ENCODE results near the gene ARTN.
A peak's percentile ranks its signal among the peaks of the same experiment; 100 is the strongest.

ARTN gene

GRCh38 chr1:43930168-43930948, 3.2 kb upstream of the ARTN start:
- Histone ChIP-seq H3K9me3 (ENCODE audit: control insufficient read depth, insufficient read depth, low read length) (no peaks in the 10 kb centered on the region), H3K36me3 (ENCODE audit: control insufficient read depth, insufficient read depth, low read length) (no peaks in the 10 kb centered on the region), H3K27me3 (ENCODE audit: control insufficient read depth, insufficient read depth, low read length) (peaks cover 9% of the 10 kb centered on the region), H3K27ac (ENCODE audit: low read depth, low read length) (peak overlapping the region; percentile 67), H3K9ac (ENCODE audit: low read depth, low read length) (no peak overlapping the region), H3K4me1 (ENCODE audit: control insufficient read depth, insufficient read depth, low read length) (peaks cover 32% of the 10 kb centered on the region), H3K4me3 (ENCODE audit: low read depth, low read length) (no peak overlapping the region)

- no peak overlapping the region for H3K27ac ChIP-seq (ENCODE audit: low read depth, low read length)
- no peaks in the 10 kb centered on the region for H3K36me3 ChIP-seq (ENCODE audit: control insufficient read depth, insufficient read depth, low read length)
- H3K9ac ChIP-seq (ENCODE audit: low read depth, low read length) = no peak overlapping the region
- no peak overlapping the region for H3K4me3 ChIP-seq (ENCODE audit: low read depth, low read length)
- peaks cover 9% of the 10 kb centered on the region for H3K27me3 ChIP-seq (ENCODE audit: control insufficient read depth, insufficient read depth, low read length)
- peaks cover 37% of the 10 kb centered on the region for H3K4me1 ChIP-seq (ENCODE audit: control insufficient read depth, insufficient read depth, low read length)
- H3K9me3 ChIP-seq (ENCODE audit: control insufficient read depth, insufficient read depth, low read length) = no peaks in the 10 kb centered on the region
Observed at GRCh38 chr1:43930949-43931275, 2.7 kb upstream of the ARTN start.

GRCh38 chr1:43931711-43932660, 1.6 kb upstream of the ARTN start:
- Histone ChIP-seq H3K9me3 (ENCODE audit: control insufficient read depth, insufficient read depth, low read length) (no peaks in the 10 kb centered on the region), H3K9ac (ENCODE audit: low read depth, low read length) (no peak overlapping the region), H3K4me3 (ENCODE audit: low read depth, low read length) (no peak overlapping the region), H3K27ac (ENCODE audit: low read depth, low read length) (no peak overlapping the region), H3K27me3 (ENCODE audit: control insufficient read depth, insufficient read depth, low read length) (peaks cover 9% of the 10 kb centered on the region), H3K36me3 (ENCODE audit: control insufficient read depth, insufficient read depth, low read length) (no peaks in the 10 kb centered on the region), H3K4me1 (ENCODE audit: control insufficient read depth, insufficient read depth, low read length) (peaks cover 37% of the 10 kb centered on the region)

- H3K9ac ChIP-seq (ENCODE audit: low read depth, low read length) = no peak overlapping the region
- peaks cover 37% of the 10 kb centered on the region for H3K4me1 ChIP-seq (ENCODE audit: control insufficient read depth, insufficient read depth, low read length)
- H3K27ac ChIP-seq (ENCODE audit: low read depth, low read length) = no peak overlapping the region
- peaks cover 9% of the 10 kb centered on the region for H3K27me3 ChIP-seq (ENCODE audit: control insufficient read depth, insufficient read depth, low read length)
- peak overlapping the region; percentile 70 for H3K4me3 ChIP-seq (ENCODE audit: low read depth, low read length)
- H3K9me3 ChIP-seq (ENCODE audit: control insufficient read depth, insufficient read depth, low read length) = no peaks in the 10 kb centered on the region
- peaks cover 7% of the 10 kb centered on the region; the same call in 1 of the 2 replicates for H3K36me3 ChIP-seq (ENCODE audit: control insufficient read depth, insufficient read depth, low read length)
Observed at GRCh38 chr1:43932786-43933385, 715 bp upstream of the ARTN start.

- Histone ChIP-seq H3K27me3 (ENCODE audit: control insufficient read depth, insufficient read depth, low read length) (peaks cover 9% of the 10 kb centered on the region), H3K27ac (ENCODE audit: low read depth, low read length) (peak overlapping the region; percentile 48), H3K4me3 (ENCODE audit: low read depth, low read length) (peak overlapping the region; percentile 70), H3K9ac (ENCODE audit: low read depth, low read length) (no peak overlapping the region), H3K9me3 (ENCODE audit: control insufficient read depth, insufficient read depth, low read length) (no peaks in the 10 kb centered on the region), H3K36me3 (ENCODE audit: control insufficient read depth, insufficient read depth, low read length) (peaks cover 7% of the 10 kb centered on the region; the same call in 1 of the 2 replicates), H3K4me1 (ENCODE audit: control insufficient read depth, insufficient read depth, low read length) (peaks cover 44% of the 10 kb centered on the region)
Observed at GRCh38 chr1:43934101-43934985, 742 bp downstream of the ARTN start.

- Histone ChIP-seq H3K4me3 (ENCODE audit: low read depth, low read length) (no peak overlapping the region), H3K9me3 (ENCODE audit: control insufficient read depth, insufficient read depth, low read length) (no peaks in the 10 kb centered on the region), H3K4me1 (ENCODE audit: control insufficient read depth, insufficient read depth, low read length) (peaks cover 39% of the 10 kb centered on the region), H3K9ac (ENCODE audit: low read depth, low read length) (no peak overlapping the region), H3K27me3 (ENCODE audit: control insufficient read depth, insufficient read depth, low read length) (peaks cover 9% of the 10 kb centered on the region), H3K27ac (ENCODE audit: low read depth, low read length) (no peak overlapping the region), H3K36me3 (ENCODE audit: control insufficient read depth, insufficient read depth, low read length) (peaks cover 7% of the 10 kb centered on the region; the same call in 1 of the 2 replicates)
Observed at GRCh38 chr1:43934986-43935324, 1.4 kb downstream of the ARTN start.

- no peak overlapping the region for H3K27ac ChIP-seq (ENCODE audit: low read depth, low read length)
- no peak overlapping the region; the same call in 1 of the 2 replicates for H3K9ac ChIP-seq (ENCODE audit: low read depth, low read length)
- H3K4me3 ChIP-seq (ENCODE audit: low read depth, low read length) = peak overlapping the region; percentile 66; the same call in 1 of the 2 replicates
- H3K36me3 ChIP-seq (ENCODE audit: control insufficient read depth, insufficient read depth, low read length) = peaks cover 7% of the 10 kb centered on the region; the same call in 1 of the 2 replicates
- H3K4me1 ChIP-seq (ENCODE audit: control insufficient read depth, insufficient read depth, low read length) = peaks cover 30% of the 10 kb centered on the region
- H3K27me3 ChIP-seq (ENCODE audit: control insufficient read depth, insufficient read depth, low read length) = peaks cover 9% of the 10 kb centered on the region
- no peaks in the 10 kb centered on the region for H3K9me3 ChIP-seq (ENCODE audit: control insufficient read depth, insufficient read depth, low read length)
Observed at GRCh38 chr1:43935711-43936427, 2.3 kb downstream of the ARTN start.

- Histone ChIP-seq H3K36me3 (ENCODE audit: control insufficient read depth, insufficient read depth, low read length) (peaks cover 7% of the 10 kb centered on the region; the same call in 1 of the 2 replicates), H3K4me3 (ENCODE audit: low read depth, low read length) (peak overlapping the region; percentile 66), H3K9ac (ENCODE audit: low read depth, low read length) (no peak overlapping the region), H3K27me3 (ENCODE audit: control insufficient read depth, insufficient read depth, low read length) (peaks cover 9% of the 10 kb centered on the region), H3K9me3 (ENCODE audit: control insufficient read depth, insufficient read depth, low read length) (no peaks in the 10 kb centered on the region), H3K27ac (ENCODE audit: low read depth, low read length) (no peak overlapping the region), H3K4me1 (ENCODE audit: control insufficient read depth, insufficient read depth, low read length) (peaks cover 29% of the 10 kb centered on the region)
Observed at GRCh38 chr1:43936431-43937151, 3.0 kb downstream of the ARTN start.

GRCh38 chr1:43937179-43937865, 3.7 kb downstream of the ARTN start:
- Histone ChIP-seq H3K36me3 (ENCODE audit: control insufficient read depth, insufficient read depth, low read length) (peaks cover 7% of the 10 kb centered on the region; the same call in 1 of the 2 replicates), H3K27me3 (ENCODE audit: control insufficient read depth, insufficient read depth, low read length) (peaks cover 8% of the 10 kb centered on the region), H3K4me1 (ENCODE audit: control insufficient read depth, insufficient read depth, low read length) (peaks cover 29% of the 10 kb centered on the region), H3K27ac (ENCODE audit: low read depth, low read length) (no peak overlapping the region), H3K9me3 (ENCODE audit: control insufficient read depth, insufficient read depth, low read length) (no peaks in the 10 kb centered on the region), H3K4me3 (ENCODE audit: low read depth, low read length) (no peak overlapping the region), H3K9ac (ENCODE audit: low read depth, low read length) (no peak overlapping the region)

Measured in HUES48 (cell line).